Stimulated activated CD4-positive, alpha-beta T cell treated with anti-CD3 and anti-CD28 coated beads, Interleukin-2, amount 100 ng/mL, for 48 hours (primary cell): ENCODE results near the gene AMIGO2.

Experiments
- DNase-seq, 2 donors: peaks; one replicate each; pipeline ENCODE4 v3.0.0-alpha.2; 2020

Gene AMIGO2

DNA sequence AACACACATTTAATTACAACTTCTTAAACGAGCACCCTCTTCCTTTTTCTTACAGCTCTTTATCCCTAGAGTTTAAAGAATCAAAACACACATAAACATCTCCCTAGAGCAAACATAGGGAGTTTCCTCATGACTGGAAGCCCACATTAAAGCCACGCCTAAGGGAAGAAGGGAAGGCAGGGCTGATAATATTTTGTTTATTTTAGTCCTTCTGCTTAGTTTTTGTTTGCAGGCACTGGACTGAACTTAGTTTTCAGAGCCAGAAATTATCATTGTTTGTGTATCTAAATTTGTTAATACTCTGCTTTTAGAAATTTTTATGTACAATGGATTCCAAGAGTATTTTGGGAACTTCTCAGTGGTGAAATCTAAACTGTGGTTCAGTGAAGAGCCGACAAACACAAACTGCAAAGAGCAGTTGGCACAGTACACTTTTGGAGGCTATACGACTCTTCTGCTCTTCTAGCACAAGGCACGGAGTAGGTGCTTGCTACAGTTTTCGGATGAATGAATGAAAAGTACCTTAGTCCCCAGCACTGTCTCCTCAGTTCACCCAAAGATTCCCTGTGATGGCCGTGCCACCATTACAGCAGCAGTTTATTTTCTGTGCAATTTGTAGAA, 17.6 kb upstream of the AMIGO2 start:
- no peak for DNase-seq

DNA sequence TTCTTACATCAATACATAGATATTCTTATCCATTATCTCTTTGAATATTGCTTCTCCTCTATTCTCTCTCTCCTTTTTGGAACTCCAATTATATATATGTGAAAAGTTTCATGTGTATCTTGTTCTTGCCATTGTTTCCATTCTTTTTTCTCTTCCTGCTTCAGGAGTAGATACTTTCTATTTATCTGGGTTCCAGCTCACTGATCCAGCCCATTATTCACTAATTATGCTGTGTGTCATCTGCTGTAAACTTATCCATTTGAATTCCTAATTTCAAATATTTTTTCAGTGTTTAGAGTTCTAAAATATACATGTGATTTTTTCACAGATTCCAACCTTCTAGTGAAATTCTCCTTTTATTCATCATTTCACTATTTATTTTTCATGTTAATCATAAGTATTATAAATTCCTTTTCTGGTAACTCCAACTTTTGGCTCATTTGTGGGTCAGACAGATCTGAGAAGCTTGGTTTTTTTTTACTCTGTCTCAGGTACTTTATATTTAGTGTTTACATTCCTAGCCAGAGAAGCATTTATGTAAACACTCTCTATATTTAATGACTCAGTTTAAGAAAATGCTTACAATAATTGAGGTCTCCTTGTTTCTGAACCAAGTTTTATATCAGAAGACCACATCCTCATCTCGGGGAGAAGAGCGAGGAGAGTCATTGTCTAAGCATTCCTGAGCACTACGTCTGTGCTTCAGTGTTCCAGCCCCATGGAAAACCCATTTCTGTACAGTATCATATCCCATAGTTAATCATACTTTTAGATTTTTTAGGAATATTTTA, 15.9 kb upstream of the AMIGO2 start:
- no peak for DNase-seq

DNA sequence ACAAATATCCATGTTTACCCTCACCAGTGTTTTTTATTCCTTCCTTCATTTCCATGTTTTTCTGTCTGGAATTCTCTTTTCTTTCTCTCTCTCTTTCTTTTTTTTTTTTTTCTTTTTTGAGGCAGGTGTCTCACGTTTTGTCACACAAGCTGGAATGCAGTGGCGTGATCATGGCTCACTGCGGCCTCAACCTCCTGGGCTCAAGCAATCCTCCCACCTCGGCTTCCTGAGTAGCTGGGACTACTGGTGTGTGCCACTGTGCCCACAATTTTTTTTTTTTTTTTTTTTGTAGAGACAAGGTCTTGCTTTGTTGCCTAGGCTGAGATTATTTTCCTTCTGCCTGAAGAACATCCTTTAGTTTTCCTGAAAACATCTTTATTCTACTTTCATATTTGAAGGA, 15.0 kb upstream of the AMIGO2 start:
- DNase-seq, result no peak

DNA sequence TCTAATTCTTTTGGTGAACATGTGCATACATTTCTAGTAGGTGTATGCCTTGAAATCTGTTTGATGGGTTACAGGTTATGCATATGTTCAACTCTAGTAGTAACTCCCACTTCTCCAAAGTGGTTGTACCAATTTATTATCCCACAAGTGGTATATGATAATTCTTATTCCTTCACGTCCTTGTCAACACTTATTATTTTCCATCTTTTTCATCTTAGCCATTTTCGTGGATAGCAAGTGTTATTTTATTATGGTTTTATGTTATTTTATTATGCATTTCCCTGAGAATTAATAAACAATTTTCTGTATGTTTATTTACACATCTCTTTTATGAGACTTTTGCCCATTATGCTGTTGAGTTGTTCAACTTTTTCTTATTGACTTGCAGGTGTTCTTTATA, 11.2 kb upstream of the AMIGO2 start:
- DNase-seq, result no peak

DNA sequence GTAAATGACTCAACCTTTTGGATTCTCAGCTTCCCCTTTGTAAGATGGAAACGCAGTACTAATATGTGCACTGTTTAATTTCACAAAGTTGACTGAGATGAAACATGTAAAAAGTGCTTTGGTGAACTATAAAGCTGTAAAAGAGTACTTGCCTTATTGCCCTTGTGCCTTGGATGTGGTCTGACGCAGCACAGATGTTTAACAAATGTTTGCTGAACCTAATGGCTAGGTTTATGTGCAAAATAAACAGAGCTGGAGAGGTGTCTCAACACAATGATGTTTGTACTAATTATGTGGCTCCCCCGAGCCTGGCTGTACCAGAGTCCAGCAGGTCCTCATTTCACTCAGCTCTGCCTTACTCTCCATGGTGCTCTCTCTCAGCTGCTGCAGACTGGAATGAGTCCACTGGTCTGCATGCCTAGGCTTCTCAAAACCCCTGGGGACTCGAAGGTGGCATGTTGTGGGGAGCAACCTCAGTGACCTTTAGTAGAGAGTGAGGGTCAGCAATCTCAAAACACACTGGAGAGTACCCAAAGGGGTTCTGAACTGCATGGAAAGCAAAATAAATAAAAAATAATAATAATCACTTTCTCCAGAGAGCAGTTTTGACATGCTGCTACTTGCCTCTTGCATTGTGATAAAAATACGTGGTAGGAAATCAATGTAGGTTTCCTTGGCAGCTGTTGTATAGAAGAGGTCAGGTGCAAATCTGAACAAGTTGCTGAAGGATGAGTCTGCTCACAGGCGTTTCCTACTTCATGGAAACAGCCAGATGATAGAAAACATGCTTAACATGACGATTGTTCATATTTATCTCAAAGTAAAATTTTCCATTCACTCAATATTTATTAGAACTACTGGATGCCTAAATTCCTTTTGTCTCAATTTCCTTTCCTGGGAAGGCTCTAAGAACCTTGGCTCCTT, 8.5 kb upstream of the AMIGO2 start:
- no peak for DNase-seq

DNA sequence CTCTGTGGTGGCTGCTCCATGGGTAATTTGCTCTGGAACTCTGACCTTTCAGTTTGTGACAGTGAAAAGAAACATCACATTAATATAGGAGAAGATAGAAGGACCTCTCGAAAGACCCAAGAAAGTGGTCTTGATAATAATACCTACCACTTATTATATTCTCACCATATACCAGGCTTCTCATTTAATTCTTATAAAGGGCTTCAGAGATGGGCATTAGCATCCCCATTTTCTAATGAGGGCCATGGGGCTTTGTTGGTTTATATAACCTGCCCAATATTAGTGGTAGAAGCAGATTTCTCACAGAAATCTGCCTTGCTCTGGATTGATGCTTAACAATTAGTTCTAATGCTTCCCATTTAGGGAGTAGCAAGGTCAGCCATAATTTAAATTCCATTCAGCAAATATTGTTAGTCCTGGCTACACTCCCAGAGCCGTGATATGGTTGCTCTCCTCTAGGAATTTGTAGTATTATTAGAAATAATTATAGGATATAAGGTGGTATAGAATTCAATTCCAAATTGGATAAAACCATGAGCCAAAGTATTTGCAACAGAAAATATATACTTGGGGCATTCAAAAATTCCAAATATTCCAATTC, 7.4 kb upstream of the AMIGO2 start:
- DNase-seq, result no peak

DNA sequence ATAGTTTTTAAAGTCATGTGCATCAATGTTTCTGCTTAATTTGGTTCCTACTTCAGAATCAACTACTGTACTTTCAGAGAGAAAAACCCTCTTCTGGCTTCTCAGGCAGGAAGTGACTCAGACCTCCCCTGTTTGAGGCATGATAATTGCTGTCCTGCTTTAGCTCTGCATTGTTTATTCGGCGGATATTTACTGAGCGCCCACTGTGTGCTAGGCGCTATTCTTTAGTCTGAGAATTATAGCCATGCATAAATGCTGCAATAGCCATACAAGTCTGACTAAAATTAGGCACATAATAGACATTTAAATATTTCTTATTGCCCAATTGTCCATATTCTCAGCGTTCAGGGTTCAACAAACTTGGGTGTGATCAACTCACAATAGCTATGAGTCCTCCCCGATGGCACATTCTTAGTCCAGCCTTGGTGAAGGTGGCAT, 6.1 kb upstream of the AMIGO2 start:
- peak in 1 of 2 donors; percentile 23 for DNase-seq

DNA sequence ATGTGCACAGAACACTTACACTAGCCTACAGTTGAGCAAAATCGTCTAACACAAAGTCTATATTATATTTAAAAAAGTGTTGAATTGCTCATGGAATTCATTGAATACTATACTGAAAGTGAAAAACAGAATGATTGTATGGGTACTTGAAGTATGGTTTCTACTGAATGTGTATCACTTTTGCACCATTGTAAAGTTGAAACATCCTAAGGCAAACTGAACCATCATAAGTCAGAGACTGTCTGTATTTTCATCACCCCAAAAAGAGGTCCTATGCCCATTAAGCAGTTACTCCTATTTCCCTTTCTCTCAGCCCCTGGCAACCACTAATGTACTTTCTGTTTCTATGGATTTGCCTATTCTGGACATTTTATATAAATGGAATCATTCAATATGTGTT, 4.4 kb upstream of the AMIGO2 start:
- DNase-seq, result no peak

DNA sequence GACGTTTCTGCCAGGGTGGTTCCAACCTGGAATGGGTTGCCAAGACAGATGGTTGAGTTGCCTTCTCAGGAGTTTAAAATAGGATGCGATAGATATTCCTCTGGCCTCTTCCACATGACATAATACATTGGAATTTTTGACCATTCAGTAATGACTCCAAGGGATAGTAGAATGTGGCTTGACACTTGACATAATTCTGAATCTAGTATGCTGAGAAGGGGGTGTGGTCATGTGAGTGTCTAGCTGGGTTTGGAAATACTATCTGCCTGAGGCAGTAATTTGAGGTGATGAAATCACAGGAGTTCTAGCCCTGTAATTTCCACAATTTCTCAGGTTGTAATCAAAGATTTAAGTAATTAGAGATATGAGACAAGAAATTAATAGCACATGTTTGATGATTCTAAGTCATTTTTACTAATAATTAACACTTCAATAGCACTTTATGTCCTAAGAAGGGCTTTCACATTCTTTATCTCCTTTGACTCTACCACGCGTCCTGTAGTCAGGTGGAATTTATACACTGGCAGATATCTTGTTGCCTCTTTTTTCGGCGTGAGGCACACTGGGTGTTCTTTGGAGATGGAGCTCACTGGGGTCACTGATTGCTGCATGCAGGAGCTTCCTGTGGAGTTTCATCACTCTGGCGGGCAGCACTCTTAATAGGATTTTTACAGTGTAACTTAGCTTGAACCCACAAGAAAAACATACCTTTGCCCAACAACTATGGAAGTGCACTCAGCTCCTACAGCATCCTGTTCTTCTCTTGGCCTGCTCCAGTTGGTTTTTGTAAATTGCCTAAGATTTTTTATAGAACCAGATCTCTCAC, 3.2 kb upstream of the AMIGO2 start:
- no peak for DNase-seq

DNA sequence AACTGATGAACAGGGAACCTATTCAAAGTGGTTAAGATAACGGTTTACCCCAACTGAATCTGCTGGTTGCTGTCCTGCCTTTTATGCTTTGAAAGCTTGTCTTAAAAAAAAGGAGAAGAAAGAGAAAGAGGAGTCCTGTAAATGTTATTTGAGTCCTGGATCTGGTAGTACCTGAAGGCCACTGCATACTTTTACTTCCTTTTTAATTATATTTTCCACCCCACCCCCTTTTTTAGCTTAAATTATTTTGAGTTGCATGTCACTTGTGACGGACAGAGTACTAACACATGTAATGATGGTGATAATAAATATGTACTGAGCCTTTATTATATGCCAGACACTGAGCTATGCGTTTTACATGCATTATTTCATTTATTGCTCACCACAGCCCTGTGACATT, 2.5 kb upstream of the AMIGO2 start:
- DNase-seq, result no peak

DNA sequence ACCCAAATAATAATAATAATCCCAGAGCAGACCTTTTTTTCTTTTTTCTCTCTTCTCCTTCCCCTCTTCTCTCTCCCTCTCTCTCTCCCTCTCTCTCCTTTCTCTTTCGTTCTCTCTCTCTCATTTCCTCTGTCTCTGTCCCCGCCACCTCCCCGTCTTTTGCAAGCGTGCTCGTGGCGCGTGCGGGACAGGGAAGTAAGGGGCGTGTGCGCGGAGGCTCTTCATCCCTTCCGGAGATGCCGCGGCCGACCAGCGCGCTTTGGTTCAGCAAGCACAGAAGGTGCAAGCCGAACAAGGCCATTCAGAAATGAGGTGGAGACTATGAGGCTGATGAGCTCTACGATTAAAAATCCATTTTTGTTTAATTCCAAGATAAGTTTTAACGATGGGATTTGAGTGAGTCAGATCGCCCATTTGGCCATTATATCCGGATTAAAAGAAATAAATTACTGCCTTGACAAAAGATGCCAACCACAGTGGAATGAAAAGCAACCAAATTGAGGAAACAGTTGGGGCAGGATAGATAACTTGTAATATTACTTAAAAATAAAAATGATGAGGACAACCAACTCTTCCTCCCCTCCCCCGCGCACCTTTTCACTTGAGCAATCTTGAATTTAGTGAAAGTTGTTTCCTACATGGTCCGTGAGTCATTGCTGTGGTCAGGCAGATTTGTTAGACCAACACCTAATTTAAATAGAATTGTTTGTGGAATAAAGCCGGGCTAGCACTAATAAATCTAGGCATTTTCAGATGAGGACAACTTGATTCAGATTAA, 1.2 kb upstream of the AMIGO2 start:
- peak; percentile 39 to 47 for DNase-seq

DNA sequence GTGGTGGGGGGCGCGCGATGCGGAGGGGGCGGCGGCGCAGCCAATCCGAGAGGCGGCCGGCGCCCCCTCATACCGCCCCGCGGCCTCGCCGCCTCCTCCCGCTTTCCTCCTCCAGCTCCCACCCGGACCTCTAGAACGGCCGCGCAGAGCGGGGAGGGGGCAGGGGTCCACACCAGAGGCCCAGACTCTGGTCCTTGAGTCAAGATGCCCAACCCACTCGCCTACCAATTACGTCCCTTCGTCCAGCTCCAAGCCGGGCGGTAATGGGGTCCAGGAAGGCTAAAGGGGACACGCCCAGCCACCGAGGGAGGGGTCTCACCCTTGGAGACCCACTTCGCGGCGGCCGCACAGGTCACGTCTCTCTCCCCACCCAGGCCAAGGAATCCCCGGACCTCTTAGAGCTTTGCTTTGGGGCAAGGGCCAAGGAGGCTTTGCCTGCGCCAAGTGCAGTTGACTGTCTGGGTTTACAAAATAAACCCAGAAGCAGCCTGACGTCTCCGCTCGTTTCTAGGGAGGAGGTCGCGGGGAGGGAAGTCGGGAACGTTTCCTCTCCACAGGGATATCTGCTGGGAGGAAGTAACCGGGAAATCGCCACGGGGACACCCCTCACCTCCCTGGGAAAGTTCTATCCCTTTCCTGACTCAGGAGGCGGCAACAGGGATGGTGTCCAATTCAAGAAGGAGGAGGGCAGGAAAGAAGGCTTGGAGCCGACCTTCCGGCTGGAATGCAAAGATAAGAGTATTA, 394 bp upstream of the AMIGO2 start:
- peak; percentile 20 to 26 for DNase-seq

DNA sequence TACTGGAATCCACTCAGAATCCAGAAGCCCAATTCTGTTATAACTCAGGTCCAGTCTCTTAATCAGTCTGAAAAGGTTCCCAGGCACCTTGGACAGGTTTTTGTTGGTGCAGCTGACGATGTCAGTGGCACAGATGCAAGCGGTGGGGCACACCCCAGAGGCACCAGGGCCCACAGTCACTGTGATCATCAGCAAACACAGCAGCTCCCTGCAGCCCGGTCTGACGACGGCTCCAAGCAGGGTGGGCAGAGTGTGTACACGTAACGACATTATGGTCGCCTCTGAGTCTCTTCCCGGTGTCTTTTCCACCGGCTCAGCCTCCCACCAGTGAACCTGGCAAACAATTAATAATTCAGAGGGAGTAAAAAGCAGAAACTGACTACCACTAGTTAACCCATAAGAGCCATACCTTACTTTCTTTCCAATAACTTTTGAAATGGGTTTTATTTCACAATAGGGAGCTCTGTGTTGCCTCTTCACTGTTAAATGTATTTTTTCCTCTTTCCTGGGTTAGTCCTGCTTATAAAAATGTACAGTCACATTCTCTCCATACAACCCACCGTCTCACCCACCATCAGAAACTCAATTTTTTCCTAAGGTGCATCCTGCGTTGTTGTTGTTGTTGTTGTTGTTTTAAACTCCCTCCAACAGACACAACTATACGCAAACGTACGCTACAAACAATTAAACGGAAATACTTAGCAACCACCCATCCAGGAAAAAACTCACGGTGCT, 859 bp downstream of the AMIGO2 start:
- DNase-seq, result peak; percentile 21 to 33

DNA sequence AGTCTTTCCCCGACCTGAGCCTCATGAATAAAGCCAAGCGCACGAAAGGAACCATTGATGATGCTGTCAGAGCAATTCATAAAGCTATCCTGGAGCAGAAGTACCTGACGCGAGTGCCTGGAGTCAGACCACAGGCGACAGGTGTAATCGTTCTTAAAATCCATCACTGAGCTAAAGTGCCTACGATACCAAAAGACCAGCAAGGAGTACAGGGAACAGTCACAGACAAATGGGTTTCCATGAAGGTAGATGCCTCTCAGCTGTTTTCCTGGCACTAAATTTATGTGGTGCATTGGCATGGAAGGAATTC, 1.7 kb downstream of the AMIGO2 start:
- no peak for DNase-seq

DNA sequence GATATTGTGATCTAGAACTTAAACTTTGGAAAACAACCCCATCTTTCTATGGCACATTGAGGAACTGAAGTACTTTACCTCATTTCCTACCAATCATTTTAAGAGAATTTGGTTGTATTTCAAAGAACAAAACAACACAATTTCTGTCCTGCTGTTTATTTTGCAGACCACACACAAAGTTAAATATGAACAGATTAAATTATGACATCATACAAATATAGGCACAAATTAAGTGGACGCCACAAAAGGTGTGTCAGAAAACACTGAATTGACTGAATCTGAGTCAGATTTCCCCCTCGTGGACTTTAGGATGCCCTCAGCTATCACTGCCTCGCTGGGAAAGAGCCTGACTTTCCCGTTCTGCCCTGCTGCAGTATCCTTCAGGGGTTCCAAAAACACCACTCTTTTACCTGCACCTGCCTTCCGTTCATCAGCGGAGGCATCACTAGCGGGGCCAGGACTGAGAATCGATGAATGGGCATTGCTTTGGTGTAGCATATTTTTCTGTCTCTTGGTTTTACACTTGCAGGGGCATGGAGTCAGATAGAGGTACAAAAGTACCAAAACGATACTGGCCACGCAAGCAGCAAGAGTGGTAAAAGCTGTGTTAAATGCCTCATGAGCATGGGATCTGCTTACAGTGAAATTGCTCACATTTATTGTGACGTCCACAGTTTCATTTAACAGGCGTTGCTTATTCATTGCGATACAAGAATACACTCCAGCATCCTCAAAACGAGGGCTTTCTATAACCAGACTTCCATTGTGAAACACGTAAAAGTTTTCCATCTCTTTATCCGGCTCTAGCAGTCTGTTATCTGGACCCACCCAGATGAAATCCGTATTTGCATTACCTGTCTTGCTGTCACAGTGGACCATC, 2.3 kb downstream of the AMIGO2 start:
- no peak for DNase-seq

DNA sequence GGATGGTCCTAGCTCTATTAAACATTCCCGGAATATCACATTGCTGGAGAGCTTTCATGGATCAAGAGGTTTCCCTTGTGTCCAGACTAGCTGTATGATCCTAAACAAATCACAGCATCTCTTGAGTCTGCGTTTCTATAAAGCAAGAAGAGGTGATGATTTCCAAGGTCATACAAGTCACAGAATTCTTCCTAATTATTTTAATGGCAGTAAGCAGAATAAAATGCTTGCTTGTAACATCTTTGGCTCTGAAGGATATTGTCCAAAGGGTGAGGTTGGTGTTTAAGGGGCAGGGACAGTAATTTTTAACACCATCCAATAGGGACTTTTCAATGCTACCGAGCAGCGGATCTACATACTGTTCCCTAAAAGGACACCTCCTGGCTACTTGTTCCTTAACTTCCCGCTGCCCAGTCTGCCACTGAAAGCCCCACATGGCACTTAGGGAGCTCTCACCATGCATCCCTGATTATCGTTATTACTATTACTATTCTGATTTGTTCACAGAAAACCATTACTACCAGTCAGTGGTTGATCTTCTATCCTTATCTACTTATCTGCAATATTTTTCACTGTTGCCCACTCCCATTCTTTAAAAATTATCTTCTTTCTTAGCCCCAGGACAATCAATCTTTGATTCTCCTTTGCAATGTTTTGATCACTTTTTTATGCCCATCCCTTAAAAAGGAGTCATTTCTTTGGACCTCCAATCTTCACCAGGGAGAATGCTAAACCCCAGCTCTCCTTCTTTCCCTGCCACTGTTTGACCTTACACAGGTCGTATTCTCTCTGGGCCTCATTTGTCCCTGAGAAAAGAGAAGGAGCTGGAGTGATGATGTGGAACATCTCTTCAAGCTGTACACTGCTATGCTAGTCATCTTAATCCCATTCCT, 4.3 kb downstream of the AMIGO2 start:
- DNase-seq, result no peak

DNA sequence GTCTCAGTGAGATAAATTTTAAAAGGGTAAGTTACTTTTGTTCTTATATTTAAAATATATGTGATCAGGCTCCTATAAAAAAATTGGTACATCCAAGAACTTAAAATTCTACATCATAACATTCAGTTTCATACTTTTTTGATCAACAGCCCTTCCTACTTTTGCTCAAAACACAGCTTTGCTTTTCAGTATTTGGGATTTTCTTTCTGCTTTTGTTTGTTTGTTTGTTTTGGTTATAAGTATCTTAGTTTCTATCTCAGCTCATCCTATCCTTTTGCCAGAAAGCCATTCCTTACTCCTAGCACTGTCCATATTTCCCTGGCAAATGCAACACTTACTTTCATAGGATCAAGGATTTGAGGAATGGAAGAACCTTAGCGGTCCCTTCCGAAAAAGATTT, 5.0 kb downstream of the AMIGO2 start:
- no peak for DNase-seq

DNA sequence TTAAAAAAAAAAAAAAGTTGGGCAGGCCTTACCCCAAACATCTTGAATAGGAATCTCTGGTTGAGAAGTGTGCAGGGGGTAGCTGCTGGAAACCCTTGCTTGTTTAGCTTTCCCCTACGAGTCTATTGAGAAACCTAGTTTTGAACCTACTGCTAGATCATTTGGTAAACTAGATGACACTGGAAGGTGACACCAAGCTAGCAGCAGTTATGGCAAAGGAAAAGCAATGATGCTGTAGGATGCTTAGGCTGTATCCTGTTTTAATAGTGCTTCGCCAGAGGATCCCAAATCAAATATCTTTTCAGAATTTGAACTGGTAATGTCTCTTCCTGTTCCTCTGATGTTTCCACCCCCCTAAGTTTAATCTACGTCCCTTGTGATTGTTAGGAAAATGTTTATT, 5.8 kb downstream of the AMIGO2 start:
- no peak for DNase-seq
